ENCODE measurements around the gene PRDM13.

DNA sequence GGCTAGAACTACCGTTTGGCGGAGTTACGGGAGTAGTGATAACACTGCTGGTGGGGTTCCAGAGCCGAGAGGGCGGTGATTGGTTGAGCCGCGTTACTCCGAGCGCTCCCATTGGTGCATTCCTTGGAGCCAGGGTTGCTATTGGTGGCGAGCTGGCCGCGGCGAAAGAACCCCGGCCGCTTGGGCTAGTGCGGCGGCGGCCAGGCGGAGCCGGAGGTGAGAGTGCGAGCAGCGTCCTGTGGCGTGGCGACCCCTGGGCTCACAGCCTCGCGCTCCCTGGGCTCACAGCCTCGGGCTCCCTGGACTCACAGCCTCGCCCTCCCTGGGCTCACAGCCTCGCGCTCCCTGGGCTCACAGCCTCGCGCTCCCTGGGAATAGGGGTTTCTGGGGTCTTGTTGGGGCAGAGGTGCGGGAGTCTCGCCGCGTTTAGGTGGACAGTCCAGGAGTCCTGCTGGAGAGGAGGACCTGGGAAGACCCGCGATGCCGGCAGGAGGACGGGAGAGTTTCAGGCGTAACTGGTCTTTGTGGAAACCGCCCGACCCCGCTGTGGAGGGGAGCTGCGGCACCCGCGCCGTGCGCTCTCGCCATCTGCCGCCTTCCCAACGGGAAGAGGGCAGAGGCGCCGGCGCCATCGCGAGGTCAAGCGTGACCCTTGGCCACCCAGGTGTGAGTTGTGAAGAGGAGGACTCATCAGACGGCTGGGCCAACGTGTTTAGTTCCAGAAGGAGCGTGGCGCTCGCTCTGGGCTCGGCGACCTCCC, 12.2 kb downstream of the PRDM13 start:
- TF ChIP-seq POLR2A (IDR thresholded peaks at IDR 0.05; ENCODE audit: borderline replicate concordance, extremely low read depth, insufficient read depth, insufficient read length) = no peak
- TF ChIP-seq, protein P1, sequence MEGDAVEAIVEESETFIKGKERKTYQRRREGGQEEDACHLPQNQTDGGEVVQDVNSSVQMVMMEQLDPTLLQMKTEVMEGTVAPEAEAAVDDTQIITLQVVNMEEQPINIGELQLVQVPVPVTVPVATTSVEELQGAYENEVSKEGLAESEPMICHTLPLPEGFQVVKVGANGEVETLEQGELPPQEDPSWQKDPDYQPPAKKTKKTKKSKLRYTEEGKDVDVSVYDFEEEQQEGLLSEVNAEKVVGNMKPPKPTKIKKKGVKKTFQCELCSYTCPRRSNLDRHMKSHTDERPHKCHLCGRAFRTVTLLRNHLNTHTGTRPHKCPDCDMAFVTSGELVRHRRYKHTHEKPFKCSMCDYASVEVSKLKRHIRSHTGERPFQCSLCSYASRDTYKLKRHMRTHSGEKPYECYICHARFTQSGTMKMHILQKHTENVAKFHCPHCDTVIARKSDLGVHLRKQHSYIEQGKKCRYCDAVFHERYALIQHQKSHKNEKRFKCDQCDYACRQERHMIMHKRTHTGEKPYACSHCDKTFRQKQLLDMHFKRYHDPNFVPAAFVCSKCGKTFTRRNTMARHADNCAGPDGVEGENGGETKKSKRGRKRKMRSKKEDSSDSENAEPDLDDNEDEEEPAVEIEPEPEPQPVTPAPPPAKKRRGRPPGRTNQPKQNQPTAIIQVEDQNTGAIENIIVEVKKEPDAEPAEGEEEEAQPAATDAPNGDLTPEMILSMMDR (IDR thresholded peaks at IDR 0.05 in 2 of 3, conservative IDR thresholded peaks at IDR 0.05 in 1 of 3; ENCODE audit: borderline replicate concordance in 1 of 3, insufficient read depth in 1 of 3, low read depth in 2 of 3, low read length in 2 of 3) = no peak
- no peak for TF ChIP-seq CEBPB (IDR thresholded peaks at IDR 0.05; ENCODE audit: low read depth)
- TF ChIP-seq POLR2AphosphoS5 (IDR thresholded peaks at IDR 0.05; ENCODE audit: low read depth, low read length) = no peak
- TF ChIP-seq EZH2phosphoT487 (IDR thresholded peaks at IDR 0.05; ENCODE audit: borderline replicate concordance) = no peak
- TF ChIP-seq, protein P2, sequence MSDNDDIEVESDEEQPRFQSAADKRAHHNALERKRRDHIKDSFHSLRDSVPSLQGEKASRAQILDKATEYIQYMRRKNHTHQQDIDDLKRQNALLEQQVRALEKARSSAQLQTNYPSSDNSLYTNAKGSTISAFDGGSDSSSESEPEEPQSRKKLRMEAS (IDR thresholded peaks at IDR 0.05) = no peak
- TF ChIP-seq RAD21 (IDR thresholded peaks at IDR 0.05; ENCODE audit: low read depth) = no peak
